ENCODE results near the gene BOC. TPM values are rescaled to one million over a fixed set of nuclear protein-coding genes. Genes with fewer than 3 reads are reported as not detected.
A peak's percentile ranks its signal among the peaks of the same experiment; 100 is the strongest.

BOC gene
- total RNA-seq, 1 donor from 2014 or later: 7.4 TPM

DNA sequence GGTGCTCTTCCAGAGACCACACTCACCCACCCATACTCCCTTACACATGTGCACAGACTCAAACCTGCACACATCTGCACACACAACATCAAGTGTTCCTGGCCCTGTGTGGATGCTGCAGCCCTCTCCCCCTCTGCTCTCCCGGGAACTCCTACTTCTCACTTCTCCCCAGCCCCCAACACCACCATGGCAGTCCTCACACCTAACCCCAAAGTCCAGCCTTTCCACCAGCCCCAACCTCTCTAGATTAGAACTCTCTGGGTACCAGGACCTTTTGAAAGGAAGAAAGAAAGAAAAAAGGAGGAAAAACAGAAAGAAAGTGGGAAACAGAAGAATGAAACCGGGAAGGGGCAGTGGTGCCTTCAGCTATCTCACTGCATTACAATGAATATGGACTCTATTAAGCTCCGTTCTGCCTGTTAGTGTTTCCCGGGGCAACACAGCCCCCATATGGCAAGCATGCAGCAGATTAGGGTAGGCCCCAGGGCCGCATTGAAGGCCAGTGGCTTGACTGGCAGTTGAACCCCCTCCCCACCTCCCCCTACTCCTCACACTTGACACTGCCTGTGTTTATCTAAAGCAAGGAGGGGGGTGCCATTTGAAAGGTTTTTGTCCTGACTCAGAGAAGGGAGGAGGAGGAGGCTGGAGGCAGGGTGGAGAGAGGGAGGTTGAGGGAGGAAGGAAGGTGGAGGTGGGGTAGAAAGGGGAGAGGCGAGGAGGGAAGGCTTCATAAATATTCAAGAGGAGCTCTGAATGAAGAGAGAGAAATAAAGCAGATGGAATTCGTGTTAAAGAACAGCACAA lies 30.1 kb downstream of the BOC start:
- DNase-seq: no peak
- no peak for ATAC-seq (ENCODE audit: poor library complexity)
- intact Hi-C loops (cut with DNase I): no loop called here

DNA sequence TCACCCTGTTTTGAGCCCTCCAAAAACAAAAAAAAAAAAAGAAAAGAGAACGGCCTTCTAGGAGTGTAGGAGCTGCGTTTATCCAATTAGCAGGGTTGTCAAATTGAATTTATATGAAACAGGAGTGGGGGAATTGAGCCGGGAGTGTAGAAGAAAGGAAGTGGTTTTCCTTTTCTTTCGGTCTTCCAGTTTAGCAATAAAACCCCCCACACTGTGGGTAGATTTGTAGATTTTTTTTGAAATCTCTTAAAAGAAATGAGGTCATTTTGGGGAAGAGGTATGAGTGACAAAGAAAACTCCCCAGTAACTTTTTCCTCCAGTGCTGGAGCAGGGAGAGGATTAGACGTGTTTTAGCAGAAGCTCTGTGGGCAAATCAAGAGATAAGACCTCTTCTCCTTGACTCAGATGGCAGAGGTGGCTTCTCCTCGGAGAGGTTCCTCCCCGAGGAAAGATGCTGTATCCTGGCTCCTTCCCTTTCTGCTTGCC lies 30.8 kb downstream of the BOC start:
- intact Hi-C loops (cut with DNase I): no loop called here
- ATAC-seq (ENCODE audit: poor library complexity) (no peak), DNase-seq (no peak)

GRCh38 chr3:113243071-113243470 lies 31.7 kb downstream of the BOC start:
- no peak for ATAC-seq (ENCODE audit: poor library complexity)
- intact Hi-C loops (cut with DNase I): no loop called here
- no peak for DNase-seq

DNA sequence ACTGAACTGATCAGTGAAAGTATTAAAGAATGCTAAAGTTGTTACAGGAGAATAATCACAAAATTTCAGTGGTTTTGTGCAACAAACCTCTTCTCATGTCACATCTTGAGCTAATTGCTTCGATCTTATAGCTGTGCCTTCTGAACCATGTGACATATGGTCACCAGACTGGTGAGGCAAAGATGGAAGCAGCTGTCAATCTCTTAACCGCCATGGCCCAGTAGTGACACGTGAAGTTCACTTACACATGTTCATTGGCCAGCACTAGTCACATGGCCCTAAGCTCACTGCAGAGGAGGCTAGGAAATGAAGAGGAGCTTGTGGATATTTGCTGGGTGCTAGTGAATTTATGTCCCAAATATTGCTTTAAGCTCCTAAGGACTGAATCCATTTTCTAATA lies 32.5 kb downstream of the BOC start:
- ATAC-seq (ENCODE audit: poor library complexity) (no peak), DNase-seq (no peak)
- intact Hi-C loops (cut with DNase I): no loop called here

GRCh38 chr3:113245761-113246161 lies 34.4 kb downstream of the BOC start:
- ATAC-seq (ENCODE audit: poor library complexity) (peak; percentile 70), DNase-seq (peak; percentile 64)
- intact Hi-C loops (cut with DNase I): no loop called here

DNA sequence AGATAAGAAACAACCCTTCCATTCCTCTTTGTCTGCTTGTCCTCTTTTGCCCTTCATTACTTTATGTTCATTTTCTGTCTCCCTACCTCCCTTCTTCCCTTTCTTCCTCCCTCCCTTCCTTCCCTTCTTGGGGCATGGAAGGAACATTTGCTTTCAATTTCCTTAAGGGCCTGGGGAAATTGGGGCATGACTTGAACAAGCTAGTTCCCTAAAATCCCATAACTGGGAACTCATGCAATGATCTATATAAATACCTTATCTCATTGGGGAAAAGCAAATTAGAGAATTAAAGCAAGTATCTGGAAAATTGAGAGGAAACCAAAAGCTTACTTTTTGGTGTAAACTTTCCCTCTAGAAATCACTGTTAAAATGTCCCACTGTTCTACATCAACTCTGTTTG lies 35.7 kb downstream of the BOC start:
- no peak for DNase-seq
- intact Hi-C loops (cut with DNase I): no loop called here
- ATAC-seq (ENCODE audit: poor library complexity): no peak

- peak; percentile 57 for ATAC-seq (ENCODE audit: poor library complexity)
- intact Hi-C loops (cut with DNase I): no loop called here
- no peak for DNase-seq
Measured at GRCh38 chr3:113247675-113248458, 36.5 kb downstream of the BOC start.

- intact Hi-C loops (cut with DNase I): no loop called here
- no peak for ATAC-seq (ENCODE audit: poor library complexity)
- no peak for DNase-seq
Measured at GRCh38 chr3:113249111-113249510, 37.8 kb downstream of the BOC start.

- ATAC-seq (ENCODE audit: poor library complexity) (no peak), DNase-seq (no peak)
- intact Hi-C loops (cut with DNase I): no loop called here
Measured at GRCh38 chr3:113249601-113250000, 38.2 kb downstream of the BOC start.

DNA sequence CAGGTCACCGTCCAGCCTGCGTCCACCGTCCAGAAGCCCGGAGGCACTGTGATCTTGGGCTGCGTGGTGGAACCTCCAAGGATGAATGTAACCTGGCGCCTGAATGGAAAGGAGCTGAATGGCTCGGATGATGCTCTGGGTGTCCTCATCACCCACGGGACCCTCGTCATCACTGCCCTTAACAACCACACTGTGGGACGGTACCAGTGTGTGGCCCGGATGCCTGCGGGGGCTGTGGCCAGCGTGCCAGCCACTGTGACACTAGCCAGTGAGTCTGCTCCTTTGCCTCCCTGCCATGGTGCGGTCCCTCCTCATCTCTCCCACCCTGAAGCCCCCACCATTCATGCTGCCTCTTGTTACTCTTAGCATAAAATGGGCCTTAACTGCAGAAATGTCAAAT lies 39.2 kb downstream of the BOC start:
- intact Hi-C loops (cut with DNase I): no loop called here
- DNase-seq (no peak), ATAC-seq (ENCODE audit: poor library complexity) (no peak)

DNA sequence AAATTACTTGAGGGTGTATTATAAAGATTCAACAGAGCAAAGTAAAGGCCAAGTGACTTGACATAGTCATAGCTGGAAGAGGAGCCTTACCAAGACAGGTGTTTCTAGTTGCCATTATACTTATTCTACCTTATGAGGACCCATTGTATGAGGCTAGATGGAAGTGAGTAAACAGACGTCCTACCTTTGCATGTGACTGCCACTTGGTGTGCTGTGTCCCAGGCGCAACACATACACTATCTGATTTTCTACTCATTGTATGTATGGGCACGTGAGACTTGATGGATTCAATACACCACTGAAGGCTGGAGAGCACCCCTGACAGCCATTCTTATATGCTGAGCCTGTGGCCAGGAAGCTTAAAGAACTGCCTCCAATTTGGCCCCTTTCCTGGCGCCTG lies 40.5 kb downstream of the BOC start:
- ATAC-seq (ENCODE audit: poor library complexity): no peak
- intact Hi-C loops (cut with DNase I): no loop called here
- DNase-seq: no peak

DNA sequence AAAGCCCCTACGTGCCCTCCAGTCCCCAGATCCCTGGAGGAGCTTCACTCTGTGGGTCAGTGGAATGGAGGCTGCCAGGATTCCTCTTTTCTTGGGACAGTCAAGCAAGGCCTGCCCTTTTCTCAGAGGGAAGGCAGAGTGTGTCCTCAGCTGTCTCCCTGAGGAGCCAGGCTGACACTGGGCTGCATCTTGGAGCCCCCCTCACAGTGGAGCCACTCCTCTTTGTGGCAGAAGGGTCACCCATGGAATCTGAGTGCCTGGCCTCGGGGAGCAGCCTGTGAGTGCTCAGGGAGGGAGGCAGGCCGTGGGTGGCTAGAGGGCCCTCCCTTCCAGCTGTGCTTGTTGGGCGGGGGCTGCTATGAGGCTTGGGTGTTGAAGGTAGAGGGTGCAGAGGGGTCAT lies 41.2 kb downstream of the BOC start:
- ATAC-seq (ENCODE audit: poor library complexity): no peak
- intact Hi-C loops (cut with DNase I): no loop called here
- DNase-seq: no peak

DNA sequence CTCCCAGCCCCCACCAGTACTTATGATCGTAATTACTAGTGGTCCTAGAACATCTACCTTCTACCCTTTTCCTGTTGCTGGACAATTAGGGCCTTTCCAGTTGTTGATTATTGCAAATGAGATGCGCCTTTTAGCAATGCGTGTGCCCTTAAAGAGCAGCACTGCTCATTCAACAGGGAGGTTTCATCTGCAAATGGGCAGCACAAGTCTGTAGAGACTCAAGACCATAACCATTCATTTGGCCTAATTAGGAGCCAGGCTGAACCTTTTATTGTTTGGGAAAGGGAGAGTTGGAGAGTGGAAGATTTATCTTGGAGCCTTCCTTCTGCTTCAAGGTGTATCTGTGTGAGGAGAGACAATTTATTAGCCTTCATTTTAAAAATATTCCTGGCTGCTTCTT lies 42.3 kb downstream of the BOC start:
- intact Hi-C loops (cut with DNase I): no loop called here
- no peak for ATAC-seq (ENCODE audit: poor library complexity)
- DNase-seq: no peak

DNA sequence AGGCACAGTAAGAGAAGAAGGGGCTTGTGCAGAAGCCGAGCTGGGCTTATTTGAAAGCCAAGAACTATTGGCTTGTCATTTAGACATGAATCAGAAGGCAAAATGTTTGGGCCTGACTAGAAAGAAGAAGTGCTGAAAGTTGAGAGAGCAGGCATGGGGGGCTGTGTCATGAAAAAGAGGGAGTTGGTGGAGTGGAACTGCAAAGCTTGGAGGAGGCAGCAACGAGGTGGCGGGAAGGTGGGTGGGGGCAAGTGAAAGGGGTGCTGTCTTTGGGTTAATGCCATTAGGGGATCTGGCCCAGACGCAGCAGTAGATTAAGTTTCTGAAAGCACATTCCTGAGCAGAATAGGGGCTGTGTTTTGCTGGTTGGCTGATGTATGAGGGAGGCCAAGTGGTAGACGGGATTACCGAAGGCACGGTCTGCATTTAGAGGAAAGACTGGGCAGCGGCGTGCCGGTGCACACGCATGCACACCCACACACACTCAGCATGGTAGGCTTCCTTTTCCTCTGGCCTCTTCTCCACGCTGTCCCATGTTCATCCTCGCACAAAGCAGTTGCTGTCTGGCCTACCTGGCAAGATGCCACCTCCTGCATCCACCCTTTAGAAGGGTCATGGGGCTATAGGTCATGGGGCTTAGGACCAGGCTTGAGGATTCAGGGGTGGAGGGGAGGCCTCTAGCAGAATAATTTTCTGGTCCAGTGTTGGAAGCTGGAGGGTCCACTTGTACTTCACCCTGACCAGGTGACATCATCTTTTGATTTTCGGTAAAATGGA lies 43.0 kb downstream of the BOC start:
- DNase-seq (no peak), ATAC-seq (ENCODE audit: poor library complexity) (peak; percentile 47)
- intact Hi-C loops (cut with DNase I): no loop called here

GRCh38 chr3:113255100-113255853 lies 43.9 kb downstream of the BOC start:
- ATAC-seq (ENCODE audit: poor library complexity) (peak; percentile 26), DNase-seq (no peak)
- intact Hi-C loops (cut with DNase I): no loop called here

DNA sequence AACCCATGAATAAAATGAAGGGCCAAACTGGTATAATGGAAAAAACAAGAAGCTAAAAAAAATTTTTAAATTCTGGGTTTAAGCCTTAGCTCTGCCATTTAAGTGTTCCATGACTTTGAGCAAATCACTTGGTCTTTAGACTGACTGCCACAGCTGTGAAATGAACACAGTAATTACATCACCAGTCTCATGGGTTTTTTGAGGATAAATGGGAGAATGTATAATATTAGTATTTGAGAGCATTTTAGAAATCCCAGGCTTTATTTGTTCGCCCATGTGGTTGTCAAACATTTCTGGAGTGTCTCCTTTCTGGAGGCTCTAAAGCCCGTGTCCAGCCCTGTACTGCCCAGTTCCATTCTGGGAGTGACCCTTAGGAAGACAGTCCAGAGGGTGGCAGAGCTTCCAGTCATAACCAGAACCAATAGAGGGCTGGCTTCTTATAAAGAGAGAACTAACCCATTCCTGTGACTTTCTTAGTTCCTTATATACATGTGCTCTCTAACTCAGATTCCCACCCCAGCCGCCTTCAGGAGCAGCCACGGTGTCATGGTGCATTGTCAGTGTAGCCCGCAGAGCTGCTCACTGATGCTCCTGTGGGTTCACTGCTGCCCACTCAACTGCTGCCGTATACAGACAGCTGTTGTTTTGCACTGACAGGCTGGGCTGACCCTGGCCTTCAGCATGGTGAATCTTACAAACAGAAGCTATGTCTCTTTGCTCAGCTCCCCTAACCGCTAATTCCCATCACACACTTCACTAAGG lies 44.7 kb downstream of the BOC start:
- intact Hi-C loops (cut with DNase I): no loop called here
- ATAC-seq (ENCODE audit: poor library complexity) (no peak), DNase-seq (no peak)

DNA sequence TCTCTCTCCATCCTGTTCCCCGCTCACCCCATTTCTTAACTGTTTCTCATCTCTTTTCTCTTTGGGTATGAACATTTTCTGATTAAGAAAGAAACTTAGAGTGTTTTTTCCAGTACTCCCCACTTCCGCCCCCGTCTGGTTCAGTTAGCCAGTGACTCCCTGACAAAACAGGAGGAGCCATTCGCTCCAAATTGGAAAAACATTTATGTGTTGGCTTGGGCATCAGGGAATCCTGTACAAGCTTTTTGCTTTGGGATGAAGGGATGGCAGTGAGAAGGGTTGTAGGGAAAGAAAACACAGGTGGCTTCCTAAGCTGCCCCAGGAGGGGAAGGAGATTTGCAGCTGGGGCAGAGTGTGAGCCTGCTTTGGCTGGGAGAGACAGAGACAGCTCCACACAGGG lies 47.0 kb downstream of the BOC start:
- DNase-seq (no peak), ATAC-seq (ENCODE audit: poor library complexity) (no peak)
- intact Hi-C loops (cut with DNase I): no loop called here

DNA sequence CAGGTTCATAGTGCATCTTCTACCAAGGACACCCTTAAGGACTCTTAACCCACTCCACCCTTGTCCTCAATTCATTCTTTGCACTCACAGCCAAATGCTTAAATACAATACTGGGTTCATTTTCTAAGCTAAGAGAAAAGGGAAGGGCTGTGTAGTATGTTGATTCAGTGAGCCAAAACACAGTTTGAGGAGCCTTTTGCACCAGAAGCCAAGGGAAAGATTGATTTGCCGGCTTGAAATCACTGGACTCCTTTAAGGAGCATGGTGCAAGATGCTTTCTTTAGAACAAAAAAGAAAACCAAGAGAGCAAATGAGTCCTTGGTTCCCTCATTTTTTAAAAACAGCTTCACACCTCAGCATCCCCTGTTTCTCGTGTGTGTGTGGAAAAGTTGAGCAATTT lies 47.8 kb downstream of the BOC start:
- no peak for DNase-seq
- intact Hi-C loops (cut with DNase I): no loop called here
- no peak for ATAC-seq (ENCODE audit: poor library complexity)

All from Right ventricle myocardium superior (tissue), 1 donor.